ENCODE measurements around the gene CRK.
"Not testable (repeated sequence)": the region's sequence is repeated elsewhere in the genome, so short reads cannot be mapped to it uniquely, and the experiment has no call there.

GRCh38 chr17:1442721-1443120 lies 13.3 kb downstream of the CRK start:
- TF ChIP-seq CTCF (IDR thresholded peaks at IDR 0.05; ENCODE audit: low read depth, low read length); POLR2A (IDR thresholded peaks at IDR 0.05; ENCODE audit: extremely low read depth, insufficient read length): not testable (repeated sequence)

Data from NB4 (cell line).